SH-SY5Y (cell line): Measurements from ENCODE around the gene BACE2.

Experiments
- GATA2 ChIP-seq: IDR thresholded peaks from 2 replicates; pipeline ENCODE4 v1.6.1; 2011; ENCODE audit warnings: mild to moderate bottlenecking, low read depth, low read length
- GATA3 ChIP-seq: IDR thresholded peaks from 2 replicates; pipeline ENCODE4 v1.6.1; 2011; ENCODE audit warnings: low read depth, mild to moderate bottlenecking, low read length, moderate library complexity

DNA sequence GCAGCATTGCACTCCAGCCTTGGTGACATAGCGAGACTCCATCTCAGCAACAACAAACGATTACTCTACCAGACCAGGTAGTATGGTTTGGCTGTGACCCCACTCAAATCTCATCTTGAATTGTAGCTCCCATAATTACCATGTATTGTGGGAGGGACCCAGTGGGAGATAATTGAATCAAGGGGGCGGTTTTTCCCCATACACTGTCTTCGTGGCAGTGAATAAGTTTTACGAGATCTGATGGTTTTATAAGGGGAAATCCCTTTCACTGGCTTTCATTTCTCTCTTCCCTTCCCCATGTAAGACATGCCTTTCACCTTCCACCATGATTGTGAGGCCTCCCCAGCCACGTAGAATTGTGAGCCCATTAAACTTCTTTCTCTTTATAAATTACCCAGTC, 66.0 kb downstream of the BACE2 start:
- no peak for TF ChIP-seq GATA3
- no peak for TF ChIP-seq GATA2
